Panc1 (cell line): ENCODE measurements around the gene PARP3. TPM values are rescaled to one million over a fixed set of nuclear protein-coding genes. Genes with fewer than 3 reads are reported as not detected.

Experiments
- ATAC-seq: fragments of 200-7000 bp; cut with Tn5 transposase; 2 replicates; pipeline ENCODE4 v1.9.1; 2020; ENCODE audit warnings: mild to moderate bottlenecking, moderate library complexity
- BruUV-seq: library from RNA; stranded (reverse); fragments of 400-500 nt; replicated peaks from 2 replicates; lab custom pipeline; 2021; lab: Mats Ljungman, UMichigan
- CTCF ChIA-PET: fragments of 300-600 bp; sonication (Branson Sonifier 250); formaldehyde crosslinking; loops from one replicate; lab custom pipeline; 2022; ENCODE audit warnings: antibody characterized with exemption; lab: Charles Lee
- POLR2A ChIA-PET: fragments of 300-600 bp; sonication (Branson Sonifier 250); formaldehyde crosslinking; loops from one replicate; lab custom pipeline; 2022; ENCODE audit warnings: antibody characterized with exemption; lab: Charles Lee
- DNase-seq: peaks from one replicate; pipeline ENCODE4 v3.0.0-alpha.2; 2010; ENCODE audit warnings: low read depth, low spot score
- H3K27ac ChIP-seq: 2 replicates; pipeline ENCODE4 v1.5.1; 2011; ENCODE audit warnings: mild to moderate bottlenecking, low read length, inconsistent platforms
- H3K27me3 ChIP-seq: fragments of 200-500 bp; sonication (Bioruptor generic); 2 replicates; pipeline ENCODE4 v1.6.0; 2014; ENCODE audit warnings: low read length, inconsistent platforms; ENCODE audit not compliant: control insufficient read depth, insufficient read depth
- H3K36me3 ChIP-seq: fragments of 200-500 bp; sonication (Bioruptor generic); 2 replicates; pipeline ENCODE4 v1.5.1; 2014; ENCODE audit warnings: inconsistent platforms, mild to moderate bottlenecking, low read length, moderate library complexity; ENCODE audit not compliant: control insufficient read depth, insufficient read depth
- H3K4me1 ChIP-seq: 2 replicates; pipeline ENCODE4 v1.5.1; 2011; ENCODE audit warnings: inconsistent platforms, mild to moderate bottlenecking, low read length, moderate library complexity; ENCODE audit not compliant: control insufficient read depth, insufficient read depth
- H3K4me3 ChIP-seq, 2 experiments: 2 replicates each; pipeline ENCODE4 v1.5.1; 2011 to 2012; ENCODE audit warnings: low read depth in 2 of 2, low read length in 2 of 2, mild to moderate bottlenecking in 2 of 2, inconsistent platforms in 1 of 2, moderate library complexity in 1 of 2
- H3K9me3 ChIP-seq: fragments of 200-500 bp; sonication (Bioruptor generic); 2 replicates; pipeline ENCODE4 v1.5.1; 2014; ENCODE audit warnings: low read depth, mild to moderate bottlenecking, inconsistent platforms, low read length, moderate library complexity; ENCODE audit not compliant: control insufficient read depth, insufficient read depth
- POLR2AphosphoS5 ChIP-seq: IDR thresholded peaks from 2 replicates; pipeline ENCODE4 v1.6.1; 2012; ENCODE audit warnings: mild to moderate bottlenecking, low read depth, low read length, moderate library complexity
- SIN3A ChIP-seq: IDR thresholded peaks from 2 replicates; pipeline ENCODE4 v1.6.1; 2012; ENCODE audit warnings: low read depth, mild to moderate bottlenecking, low read length, moderate library complexity, borderline replicate concordance; ENCODE audit not compliant: insufficient read depth
- TCF7L2 ChIP-seq: IDR thresholded peaks from 2 replicates; pipeline ENCODE4 v1.6.1; 2011; ENCODE audit warnings: mild to moderate bottlenecking, low read depth, low read length, inconsistent platforms
- in situ Hi-C: cut with HindIII; loops from 2 replicates; pipeline ENCODE4 v1.10.0; 2016; ENCODE audit warnings: low sequenced_read_pairs, low pct_unique_long_range_greater_than_20kb
- intact Hi-C: fragments of 100-400 bp; cut with micrococcal nuclease; formaldehyde crosslinking; loops from one replicate; pipeline ENCODE4 v1.10.0; 2022; ENCODE audit not compliant: unreplicated experiment
- total RNA-seq: library from RNA; stranded (reverse); gene quantifications from one replicate; pipeline ENCODE4 v1.2.1, GENCODE V29; 2021; ENCODE audit not compliant: unreplicated experiment
- TF ChIP-seq, protein P1 (sequence below), 2 experiments: IDR thresholded peaks; 2 replicates each; pipeline ENCODE4 v1.6.1; 2011 to 2012; ENCODE audit warnings: low read depth in 2 of 2, control low read depth in 1 of 2, low read length in 1 of 2, mild to moderate bottlenecking in 1 of 2, moderate library complexity in 1 of 2; ENCODE audit not compliant: insufficient read depth in 1 of 2
- TF ChIP-seq, protein P2 (sequence below): fragments of 450-650 bp; IDR thresholded peaks from 2 replicates; pipeline ENCODE4 v1.5.1; 2017; ENCODE audit warnings: mild to moderate bottlenecking

Gene PARP3
- total RNA-seq, 1 experiment from 2014 or later = 16.1 TPM

DNA sequence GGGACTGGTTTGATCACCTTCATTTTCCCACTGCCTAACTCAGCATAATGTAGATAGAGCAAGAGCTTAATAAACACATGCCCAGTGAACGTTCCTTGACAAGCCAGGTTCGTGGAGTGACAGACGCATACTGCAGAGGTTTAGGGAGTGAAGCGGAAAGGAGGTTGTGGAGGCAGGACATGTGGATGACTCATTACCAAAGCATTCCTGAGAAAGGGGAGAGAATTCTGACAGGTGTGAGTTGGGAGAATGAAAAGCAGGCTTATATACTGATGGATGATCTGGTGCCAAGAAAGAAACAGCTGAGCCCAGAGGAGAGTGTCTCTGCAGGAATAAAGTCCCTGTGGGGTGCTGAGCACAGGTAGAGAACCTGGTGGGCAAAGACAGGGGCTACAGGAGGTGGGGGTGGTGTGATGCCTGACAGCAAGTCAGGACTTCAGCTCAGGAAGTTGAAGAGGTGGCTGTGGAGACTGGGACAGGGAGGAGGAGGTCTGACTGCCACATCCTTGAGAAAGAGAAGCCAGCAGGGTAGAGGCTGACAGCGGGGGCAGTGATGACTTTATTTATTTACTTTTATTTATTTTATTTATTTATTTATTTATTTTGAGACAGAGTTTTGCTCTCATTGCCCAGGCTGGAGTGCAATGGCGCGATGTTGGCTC, 55.9 kb downstream of the PARP3 start:
- TF ChIP-seq TCF7L2 (no peak), SIN3A (no peak), POLR2AphosphoS5 (no peak)
- TF ChIP-seq, protein P1, sequence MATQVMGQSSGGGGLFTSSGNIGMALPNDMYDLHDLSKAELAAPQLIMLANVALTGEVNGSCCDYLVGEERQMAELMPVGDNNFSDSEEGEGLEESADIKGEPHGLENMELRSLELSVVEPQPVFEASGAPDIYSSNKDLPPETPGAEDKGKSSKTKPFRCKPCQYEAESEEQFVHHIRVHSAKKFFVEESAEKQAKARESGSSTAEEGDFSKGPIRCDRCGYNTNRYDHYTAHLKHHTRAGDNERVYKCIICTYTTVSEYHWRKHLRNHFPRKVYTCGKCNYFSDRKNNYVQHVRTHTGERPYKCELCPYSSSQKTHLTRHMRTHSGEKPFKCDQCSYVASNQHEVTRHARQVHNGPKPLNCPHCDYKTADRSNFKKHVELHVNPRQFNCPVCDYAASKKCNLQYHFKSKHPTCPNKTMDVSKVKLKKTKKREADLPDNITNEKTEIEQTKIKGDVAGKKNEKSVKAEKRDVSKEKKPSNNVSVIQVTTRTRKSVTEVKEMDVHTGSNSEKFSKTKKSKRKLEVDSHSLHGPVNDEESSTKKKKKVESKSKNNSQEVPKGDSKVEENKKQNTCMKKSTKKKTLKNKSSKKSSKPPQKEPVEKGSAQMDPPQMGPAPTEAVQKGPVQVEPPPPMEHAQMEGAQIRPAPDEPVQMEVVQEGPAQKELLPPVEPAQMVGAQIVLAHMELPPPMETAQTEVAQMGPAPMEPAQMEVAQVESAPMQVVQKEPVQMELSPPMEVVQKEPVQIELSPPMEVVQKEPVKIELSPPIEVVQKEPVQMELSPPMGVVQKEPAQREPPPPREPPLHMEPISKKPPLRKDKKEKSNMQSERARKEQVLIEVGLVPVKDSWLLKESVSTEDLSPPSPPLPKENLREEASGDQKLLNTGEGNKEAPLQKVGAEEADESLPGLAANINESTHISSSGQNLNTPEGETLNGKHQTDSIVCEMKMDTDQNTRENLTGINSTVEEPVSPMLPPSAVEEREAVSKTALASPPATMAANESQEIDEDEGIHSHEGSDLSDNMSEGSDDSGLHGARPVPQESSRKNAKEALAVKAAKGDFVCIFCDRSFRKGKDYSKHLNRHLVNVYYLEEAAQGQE (IDR thresholded peaks at IDR 0.05; ENCODE audit: insufficient read depth in 1 of 2, low read depth in 2 of 2, low read length in 1 of 2) = no peak
- TF ChIP-seq, protein P2, sequence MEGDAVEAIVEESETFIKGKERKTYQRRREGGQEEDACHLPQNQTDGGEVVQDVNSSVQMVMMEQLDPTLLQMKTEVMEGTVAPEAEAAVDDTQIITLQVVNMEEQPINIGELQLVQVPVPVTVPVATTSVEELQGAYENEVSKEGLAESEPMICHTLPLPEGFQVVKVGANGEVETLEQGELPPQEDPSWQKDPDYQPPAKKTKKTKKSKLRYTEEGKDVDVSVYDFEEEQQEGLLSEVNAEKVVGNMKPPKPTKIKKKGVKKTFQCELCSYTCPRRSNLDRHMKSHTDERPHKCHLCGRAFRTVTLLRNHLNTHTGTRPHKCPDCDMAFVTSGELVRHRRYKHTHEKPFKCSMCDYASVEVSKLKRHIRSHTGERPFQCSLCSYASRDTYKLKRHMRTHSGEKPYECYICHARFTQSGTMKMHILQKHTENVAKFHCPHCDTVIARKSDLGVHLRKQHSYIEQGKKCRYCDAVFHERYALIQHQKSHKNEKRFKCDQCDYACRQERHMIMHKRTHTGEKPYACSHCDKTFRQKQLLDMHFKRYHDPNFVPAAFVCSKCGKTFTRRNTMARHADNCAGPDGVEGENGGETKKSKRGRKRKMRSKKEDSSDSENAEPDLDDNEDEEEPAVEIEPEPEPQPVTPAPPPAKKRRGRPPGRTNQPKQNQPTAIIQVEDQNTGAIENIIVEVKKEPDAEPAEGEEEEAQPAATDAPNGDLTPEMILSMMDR = no peak
- intact Hi-C loops (no loop called here), in situ Hi-C loops (no loop called here)
- ATAC-seq (no peak), DNase-seq (no peak)
- POLR2A ChIA-PET = no interaction called here
- no peak overlapping the region for H3K27ac ChIP-seq
- H3K36me3 ChIP-seq = peaks cover 13% of the 10 kb centered on the region
- no peak overlapping the region for H3K4me3 ChIP-seq
- CTCF ChIA-PET = no interaction called here
- H3K9me3 ChIP-seq = no peaks in the 10 kb centered on the region
- no TSS peak for BruUV-seq
- peaks cover 18% of the 10 kb centered on the region for H3K4me1 ChIP-seq
- H3K27me3 ChIP-seq = no peaks in the 10 kb centered on the region

Other genes starting within 250 kb of the PARP3 start
- gene GRM2, start 235.3 kb upstream of the PARP3 start, total RNA-seq = 0.21 TPM
- not detected for gene IQCF6, start 163.1 kb upstream of the PARP3 start, total RNA-seq
- gene IQCF2, start 80.7 kb upstream of the PARP3 start, total RNA-seq = not detected
- not detected for gene IQCF5, start 66.8 kb upstream of the PARP3 start, total RNA-seq
- gene IQCF1, start 39.0 kb upstream of the PARP3 start, total RNA-seq = not detected
- 54.5 TPM for gene RRP9, start 459 bp upstream of the PARP3 start, total RNA-seq
- not detected for gene GPR62, start 13.0 kb downstream of the PARP3 start, total RNA-seq
- 58.0 TPM for gene PCBP4, start 25.1 kb downstream of the PARP3 start, total RNA-seq
- gene ABHD14B, start 31.7 kb downstream of the PARP3 start, total RNA-seq = 40.7 TPM
- gene ABHD14A, start 32.7 kb downstream of the PARP3 start, total RNA-seq = 11.3 TPM
- 50.3 TPM for gene ACY1, start 41.2 kb downstream of the PARP3 start, total RNA-seq
- 696 TPM for gene RPL29, start 53.5 kb downstream of the PARP3 start, total RNA-seq
- gene DUSP7, start 114.2 kb downstream of the PARP3 start, total RNA-seq = 13.1 TPM
- gene POC1A, start 212.1 kb downstream of the PARP3 start, total RNA-seq = 25.7 TPM